Stimulated activated CD4-positive, alpha-beta T cell treated with anti-CD3 and anti-CD28 coated beads, Interleukin-12 subunit alpha, Interleukin-12 subunit beta, amount 100 ng/mL, for 4 hours (primary cell): ENCODE results near the gene PDLIM3.
"Not testable (repeated sequence)": the region's sequence is repeated elsewhere in the genome, so short reads cannot be mapped to it uniquely, and the experiment has no call there.

Source experiments
- DNase-seq: peaks from one replicate; pipeline ENCODE4 v3.0.0-alpha.2; 2020

The PDLIM3 gene

GRCh38 chr4:185550933-185551332, 15.6 kb upstream of the PDLIM3 start:
- DNase-seq: no peak

GRCh38 chr4:185549095-185549639, 13.9 kb upstream of the PDLIM3 start:
- no peak for DNase-seq

GRCh38 chr4:185548587-185548986, 13.3 kb upstream of the PDLIM3 start:
- DNase-seq: no peak

- no peak for DNase-seq
These were observed 11.0 kb upstream of the PDLIM3 start for GRCh38 chr4:185546335-185546734.

- DNase-seq: no peak
These were observed 7.5 kb upstream of the PDLIM3 start for GRCh38 chr4:185542626-185543315.

GRCh38 chr4:185541251-185541727, 6.0 kb upstream of the PDLIM3 start:
- no peak for DNase-seq

- no peak for DNase-seq
These were observed 5.3 kb upstream of the PDLIM3 start for GRCh38 chr4:185540487-185541120.

GRCh38 chr4:185540040-185540439, 4.7 kb upstream of the PDLIM3 start:
- DNase-seq: no peak

- no peak for DNase-seq
These were observed 3.5 kb upstream of the PDLIM3 start for GRCh38 chr4:185538806-185539205.

GRCh38 chr4:185536411-185536709, 1.1 kb upstream of the PDLIM3 start:
- DNase-seq: no peak

- DNase-seq: no peak
These were observed 504 bp upstream of the PDLIM3 start for GRCh38 chr4:185535612-185536410.

GRCh38 chr4:185534511-185534865, 819 bp downstream of the PDLIM3 start:
- DNase-seq: no peak

GRCh38 chr4:185532795-185533324, 2.4 kb downstream of the PDLIM3 start:
- DNase-seq: no peak

- no peak for DNase-seq
These were observed 3.0 kb downstream of the PDLIM3 start for GRCh38 chr4:185532293-185532692.

- not testable (repeated sequence) for DNase-seq
These were observed 3.7 kb downstream of the PDLIM3 start for GRCh38 chr4:185531654-185532053.

- no peak for DNase-seq
These were observed 5.9 kb downstream of the PDLIM3 start for GRCh38 chr4:185529413-185529812.

GRCh38 chr4:185524888-185525863, 10.1 kb downstream of the PDLIM3 start:
- no peak for DNase-seq

GRCh38 chr4:185523862-185524261, 11.4 kb downstream of the PDLIM3 start:
- DNase-seq: no peak

- no peak for DNase-seq
These were observed 12.9 kb downstream of the PDLIM3 start for GRCh38 chr4:185522451-185522850.

GRCh38 chr4:185520119-185520518, 15.2 kb downstream of the PDLIM3 start:
- DNase-seq: no peak

GRCh38 chr4:185518494-185518893, 16.8 kb downstream of the PDLIM3 start:
- DNase-seq: no peak

- DNase-seq: no peak
These were observed 17.2 kb downstream of the PDLIM3 start for GRCh38 chr4:185518069-185518468.
